ENCODE data around the gene FNDC5.

FNDC5 gene

DNA sequence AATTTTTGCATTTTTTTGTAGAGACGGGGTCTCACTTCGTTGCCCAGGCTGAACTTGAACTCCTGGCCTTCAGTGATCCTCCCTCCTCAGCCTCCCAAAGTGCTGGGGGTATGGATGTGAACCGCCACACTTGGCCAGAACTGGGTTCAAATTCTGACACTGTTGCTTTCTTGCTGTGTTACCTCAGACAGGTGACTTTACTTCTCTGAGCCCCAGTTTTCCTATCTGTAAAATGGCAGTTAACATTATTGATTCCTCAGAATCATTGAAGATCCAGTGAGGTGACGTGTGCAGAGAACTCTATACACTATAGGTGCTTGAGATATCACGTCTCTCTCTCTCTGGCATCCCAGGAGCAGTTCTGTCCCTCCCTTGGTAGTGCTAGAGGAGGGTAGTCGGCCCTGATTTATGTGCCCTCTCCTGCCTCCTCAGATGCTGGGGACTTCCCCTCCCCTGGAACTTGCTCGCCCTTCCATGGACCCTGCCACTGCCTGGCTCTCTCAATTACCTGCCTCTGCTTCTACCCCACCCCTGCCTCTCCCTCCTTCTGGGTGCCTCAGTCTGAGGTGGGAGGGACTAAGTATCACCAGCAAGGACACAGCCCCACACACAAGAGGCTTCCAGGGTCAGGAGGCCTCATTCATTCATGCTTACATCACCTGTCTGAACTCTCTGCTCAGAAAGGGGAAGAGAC, 12.8 kb upstream of the FNDC5 start:
- DNase-seq: no peak

DNA sequence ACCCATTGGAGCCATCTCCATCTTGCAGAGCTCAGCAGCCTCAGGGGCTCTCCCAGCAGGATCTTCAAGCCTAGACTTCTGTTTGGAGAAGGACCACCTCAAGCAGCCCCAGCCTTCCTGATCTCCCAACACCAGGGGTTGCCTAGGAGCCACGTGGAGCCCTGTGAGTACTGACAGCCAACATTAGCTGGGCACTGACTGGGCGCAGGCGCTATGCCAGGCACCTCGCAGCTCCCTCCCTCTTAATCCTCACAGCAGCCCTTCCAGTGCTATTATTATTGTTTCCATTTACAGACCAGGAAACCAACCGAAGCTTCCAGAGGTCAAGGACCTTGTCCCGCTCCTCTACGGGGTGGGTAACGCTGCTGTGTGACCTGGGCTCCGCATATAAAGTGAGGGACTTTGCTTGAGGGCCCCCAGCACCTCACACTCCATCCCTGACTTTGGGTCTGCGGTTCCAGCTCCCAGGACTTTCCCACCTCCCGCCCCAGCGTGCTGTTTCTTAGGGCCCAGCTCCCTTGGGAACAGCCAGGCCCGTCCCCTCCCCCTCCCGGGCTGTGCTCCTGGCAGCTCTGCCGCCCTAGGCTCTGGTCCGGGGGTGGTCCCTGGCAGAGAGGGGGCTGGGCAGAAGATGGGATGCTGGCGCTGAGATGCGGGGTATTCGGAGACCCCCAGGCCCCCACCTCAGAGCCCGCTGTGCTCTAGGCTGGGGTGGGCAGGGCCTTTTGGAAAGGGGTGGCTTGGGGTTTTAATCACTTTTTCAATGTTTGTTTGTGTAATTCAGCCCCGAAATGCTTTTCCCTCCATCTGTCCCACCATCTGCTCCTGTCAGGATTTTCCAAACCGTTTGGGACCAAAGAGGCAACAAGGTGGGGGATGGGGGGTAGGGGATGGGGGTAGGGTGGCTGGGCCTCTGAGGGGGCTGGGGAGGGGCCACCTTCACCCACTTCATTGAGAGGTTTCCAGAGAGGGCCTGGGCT, 11.4 kb upstream of the FNDC5 start:
- DNase-seq: no peak

DNA sequence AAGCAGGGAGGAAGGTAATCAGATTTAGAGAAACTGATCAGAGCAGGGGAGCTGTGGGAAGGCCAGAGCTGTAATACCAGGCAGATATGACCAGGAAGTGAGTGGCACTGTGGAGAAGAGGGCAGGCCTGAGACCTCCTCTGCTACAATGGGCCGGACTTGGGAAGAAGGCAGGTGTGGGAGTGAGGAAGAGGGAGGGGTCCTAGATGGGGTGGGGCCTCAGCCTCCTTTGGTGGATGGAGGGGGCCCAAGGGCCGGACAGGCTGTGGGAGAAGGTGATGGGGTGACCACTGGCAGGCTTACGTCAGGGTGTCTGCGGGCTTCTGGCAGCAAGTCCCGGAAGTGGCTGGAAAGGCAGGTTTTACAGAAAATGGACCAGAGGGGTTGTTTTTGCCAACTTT, 10.6 kb upstream of the FNDC5 start:
- no peak for DNase-seq

DNA sequence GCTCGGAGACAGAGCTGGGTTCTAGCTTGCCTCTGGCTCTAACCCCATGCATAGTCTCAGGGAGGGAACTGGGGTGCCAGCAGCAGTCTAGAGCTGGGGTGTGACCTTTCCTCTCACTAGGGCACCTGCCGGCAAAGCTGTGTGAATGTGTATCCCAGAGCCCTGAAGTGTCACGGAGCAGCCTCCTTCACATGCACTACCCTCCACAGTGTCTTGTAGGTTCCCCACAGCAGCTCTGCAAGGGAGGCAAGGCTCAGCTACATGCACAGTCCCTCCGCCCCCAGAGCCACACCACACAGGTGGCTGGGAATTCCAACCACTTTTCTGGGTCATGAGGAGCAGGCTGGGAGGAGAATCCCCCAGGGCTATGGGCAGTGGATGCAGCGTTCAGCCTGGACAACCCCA, 7.9 kb upstream of the FNDC5 start:
- peak; percentile 9 for DNase-seq

DNA sequence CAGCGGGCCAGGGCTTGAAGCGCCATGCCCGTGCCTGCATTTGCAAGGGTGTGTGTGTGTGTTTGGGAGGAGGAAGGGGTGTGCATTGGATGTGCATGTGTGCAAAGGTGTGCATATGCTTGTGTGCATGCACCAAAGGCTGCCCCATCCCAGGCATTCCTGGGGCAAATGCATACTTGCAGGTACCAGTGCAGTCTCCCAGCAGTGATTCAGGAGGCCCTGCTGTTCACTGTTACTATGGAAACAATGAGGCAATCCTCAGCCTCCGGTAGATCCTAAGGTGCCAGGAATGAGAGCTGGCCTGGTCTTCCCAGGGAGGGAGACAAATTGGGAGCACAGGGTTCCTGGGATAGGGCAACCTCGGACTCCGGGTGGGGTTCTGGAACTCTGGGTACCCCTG, 7.5 kb upstream of the FNDC5 start:
- peak; percentile 17 for DNase-seq

DNA sequence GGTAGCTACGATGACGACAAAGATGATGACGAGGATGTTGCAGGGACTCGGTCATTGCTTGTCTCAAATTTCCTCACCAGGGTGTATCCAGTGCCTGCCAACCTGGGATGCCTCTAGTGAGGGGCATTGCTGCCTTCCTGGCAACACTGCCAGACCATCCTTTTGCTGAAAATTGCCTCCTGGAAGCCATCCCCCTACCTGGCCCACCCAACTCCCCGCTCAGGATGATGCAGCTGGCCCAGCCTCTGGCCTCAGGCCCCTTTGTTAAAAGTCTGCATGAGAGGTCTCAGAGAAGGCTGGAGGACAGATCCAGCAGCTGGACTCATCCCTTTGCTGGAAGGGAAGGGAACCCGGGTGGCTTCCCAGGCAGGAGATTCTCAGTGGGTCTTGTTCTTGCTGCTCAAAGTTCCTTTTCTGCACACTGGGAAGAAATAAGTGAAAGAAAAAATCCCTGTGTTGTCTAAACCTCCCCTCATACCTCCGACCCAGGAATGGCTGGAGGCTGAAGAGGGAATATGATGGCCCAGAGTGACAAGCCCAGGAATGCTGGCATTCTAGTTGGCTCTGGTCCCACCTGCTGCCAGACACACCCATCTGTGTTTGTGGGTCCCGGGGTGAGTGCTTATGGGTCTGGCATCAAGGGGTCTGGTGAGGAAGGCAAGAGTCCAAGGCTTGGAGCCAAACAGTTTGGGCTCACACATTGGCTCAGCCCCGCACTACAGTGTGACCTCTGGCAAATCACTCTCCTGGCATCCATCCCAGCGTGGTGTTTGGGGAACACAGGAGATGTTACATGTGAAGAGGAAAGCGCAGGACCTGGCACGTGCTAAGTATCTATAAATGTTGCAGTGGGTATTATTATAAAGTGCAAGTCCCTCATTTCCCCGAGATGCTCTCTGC, 6.7 kb upstream of the FNDC5 start:
- DNase-seq: peak; percentile 43

DNA sequence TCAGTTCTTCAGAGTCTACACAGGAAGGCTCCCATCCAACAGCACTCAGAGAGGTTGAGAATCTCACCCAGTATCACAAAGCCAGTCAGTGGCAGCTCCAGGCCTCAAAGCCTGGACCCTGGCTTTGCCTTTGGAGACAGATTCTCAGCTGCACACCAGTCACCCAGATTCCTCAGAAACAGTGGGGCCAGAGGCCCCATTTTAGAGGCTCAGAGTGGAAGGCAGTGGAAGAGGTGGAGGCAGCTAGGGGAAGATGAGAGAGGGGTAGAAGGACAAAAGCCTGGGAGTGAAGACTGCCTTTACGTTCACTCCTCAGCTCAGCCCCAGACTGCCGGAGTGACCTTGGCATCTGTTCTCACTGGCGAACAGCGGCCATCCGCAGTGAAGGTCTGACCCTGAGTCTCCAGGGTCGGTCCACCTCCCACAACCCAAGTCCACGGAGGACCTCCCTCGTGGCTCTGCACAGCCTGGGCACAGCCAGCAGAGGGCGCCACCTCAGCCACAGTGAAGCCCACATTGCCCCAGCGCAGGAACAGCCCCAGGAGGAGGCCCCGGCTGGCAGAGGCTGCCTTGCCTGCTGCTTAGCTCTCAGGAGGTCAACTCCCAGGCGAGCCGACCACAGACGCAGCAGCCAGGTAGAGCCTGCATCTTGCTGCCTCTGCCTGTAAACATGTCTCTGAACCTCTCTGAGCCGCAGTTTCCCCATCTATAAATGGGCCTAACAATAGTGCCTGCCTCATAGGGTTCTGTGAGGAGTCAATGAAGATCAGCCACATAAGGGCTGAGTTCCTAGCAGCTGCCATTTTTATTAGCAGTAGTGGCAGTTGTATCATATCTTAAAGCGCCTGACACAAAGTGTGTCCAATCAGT, 5.9 kb upstream of the FNDC5 start:
- peak; percentile 59 for DNase-seq

DNA sequence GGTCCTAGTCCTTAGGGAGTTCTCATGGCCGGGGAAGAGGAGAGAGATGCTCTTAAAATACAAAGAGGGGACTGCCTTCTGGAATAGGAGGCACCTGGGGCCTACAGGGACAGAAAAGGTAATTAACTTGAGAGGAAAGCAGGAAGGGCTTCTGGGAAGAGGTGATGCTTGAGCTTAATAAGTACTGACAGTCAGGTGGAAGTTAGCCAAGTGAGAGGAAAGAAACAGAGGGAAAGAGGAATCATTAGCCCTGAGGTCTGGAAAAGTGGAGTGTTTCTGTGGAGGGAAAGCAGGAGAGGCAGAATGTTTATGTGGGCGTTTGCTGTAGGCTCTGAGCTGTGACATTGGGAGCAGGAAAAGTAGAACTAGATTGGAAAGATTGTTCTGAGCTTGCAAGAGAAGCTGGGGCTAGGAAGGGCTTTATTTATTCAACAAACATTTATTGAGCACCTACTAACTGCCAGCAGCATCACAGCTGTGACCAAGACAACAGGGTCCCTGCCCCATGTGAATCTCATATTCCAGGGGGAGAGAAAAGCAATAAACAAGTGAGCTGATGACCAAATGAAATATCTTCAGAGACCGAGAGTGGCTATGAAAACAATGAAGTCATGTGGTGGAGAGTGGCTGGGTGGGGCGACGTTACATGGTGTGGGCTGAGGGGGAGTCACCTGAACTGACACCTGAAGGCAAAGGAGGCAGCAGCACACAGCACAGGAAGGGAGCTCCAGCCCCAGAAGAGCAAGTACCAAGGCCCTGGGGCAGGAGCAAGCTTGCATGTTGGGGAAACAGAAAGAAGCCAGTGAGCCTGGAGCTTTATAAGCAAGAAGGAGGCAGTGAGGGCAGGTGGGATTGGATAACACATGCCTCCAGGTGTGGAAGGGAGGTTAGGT, 4.4 kb upstream of the FNDC5 start:
- DNase-seq: peak; percentile 7

DNA sequence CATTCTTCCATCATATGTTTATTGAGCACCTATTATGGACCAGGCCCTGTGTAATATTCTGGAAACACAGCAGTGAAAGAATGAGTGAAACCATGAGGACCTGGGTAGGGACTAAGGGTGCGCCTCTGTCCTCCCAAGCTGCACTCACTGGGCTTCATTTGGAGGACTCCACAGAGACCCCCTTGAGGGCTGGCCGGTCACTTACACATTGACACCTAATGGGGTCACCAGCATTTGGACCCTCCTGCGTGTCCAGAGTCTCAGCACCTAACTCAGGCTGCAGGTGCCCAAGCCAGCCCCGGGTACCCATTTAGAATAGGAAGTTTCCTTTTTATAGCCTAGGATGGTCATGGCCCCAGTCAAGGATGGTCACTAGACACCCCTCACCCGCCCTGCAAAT, 2.8 kb upstream of the FNDC5 start:
- peak; percentile 19 for DNase-seq

DNA sequence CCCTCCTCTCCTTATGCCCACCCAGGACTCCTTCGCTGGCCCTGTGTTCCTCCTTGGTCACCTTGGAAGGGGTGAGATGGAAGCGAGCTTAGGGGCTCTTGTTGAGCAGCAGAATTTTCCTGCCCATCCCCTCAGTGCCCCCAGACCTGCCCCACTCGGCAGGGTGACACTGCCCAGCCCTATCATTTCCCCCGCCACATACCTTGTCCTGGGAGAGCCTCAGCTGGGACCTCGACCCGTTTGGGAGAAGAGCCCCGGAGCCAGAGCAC, 1.4 kb upstream of the FNDC5 start:
- DNase-seq: no peak

DNA sequence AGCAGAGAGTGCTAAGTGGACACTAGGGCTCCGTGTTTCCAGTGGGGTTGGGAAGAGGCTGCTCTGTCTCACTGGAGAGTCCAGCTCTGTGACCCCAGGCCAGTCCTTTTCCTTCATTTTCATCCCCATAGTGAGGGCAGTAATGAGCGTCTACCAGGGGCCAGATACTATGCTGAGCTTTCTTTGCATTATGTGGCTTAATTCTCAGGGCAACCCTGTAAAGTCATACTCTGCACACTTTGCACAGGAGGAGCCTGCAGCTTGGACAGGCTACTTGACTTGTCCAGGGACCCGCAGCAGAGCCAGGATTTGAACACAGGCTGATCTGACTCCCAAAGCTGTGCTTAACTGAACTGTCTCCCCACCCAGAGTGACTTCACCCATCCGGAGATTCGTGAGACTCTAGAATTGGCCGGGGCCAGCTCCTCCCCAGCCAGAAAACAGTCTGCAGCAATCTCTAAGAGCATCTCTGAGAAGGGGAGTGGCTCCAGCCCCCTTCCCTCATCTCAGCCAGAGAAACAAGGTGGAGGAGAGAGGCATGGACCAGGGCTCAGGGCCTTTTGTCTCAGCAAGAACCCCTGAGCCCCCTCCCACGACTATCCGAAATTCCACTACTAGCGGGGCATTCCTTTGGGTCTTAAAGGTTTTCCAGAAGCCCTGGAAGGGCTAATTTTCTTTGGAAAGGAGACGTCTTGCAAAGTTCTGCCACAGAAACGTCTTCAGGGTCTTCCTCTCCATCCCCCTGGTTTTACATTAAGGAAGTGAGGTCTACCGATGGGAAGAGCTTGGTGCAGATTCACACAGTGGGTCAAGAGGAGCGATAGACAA, 866 bp upstream of the FNDC5 start:
- peak; percentile 81 for DNase-seq

DNA sequence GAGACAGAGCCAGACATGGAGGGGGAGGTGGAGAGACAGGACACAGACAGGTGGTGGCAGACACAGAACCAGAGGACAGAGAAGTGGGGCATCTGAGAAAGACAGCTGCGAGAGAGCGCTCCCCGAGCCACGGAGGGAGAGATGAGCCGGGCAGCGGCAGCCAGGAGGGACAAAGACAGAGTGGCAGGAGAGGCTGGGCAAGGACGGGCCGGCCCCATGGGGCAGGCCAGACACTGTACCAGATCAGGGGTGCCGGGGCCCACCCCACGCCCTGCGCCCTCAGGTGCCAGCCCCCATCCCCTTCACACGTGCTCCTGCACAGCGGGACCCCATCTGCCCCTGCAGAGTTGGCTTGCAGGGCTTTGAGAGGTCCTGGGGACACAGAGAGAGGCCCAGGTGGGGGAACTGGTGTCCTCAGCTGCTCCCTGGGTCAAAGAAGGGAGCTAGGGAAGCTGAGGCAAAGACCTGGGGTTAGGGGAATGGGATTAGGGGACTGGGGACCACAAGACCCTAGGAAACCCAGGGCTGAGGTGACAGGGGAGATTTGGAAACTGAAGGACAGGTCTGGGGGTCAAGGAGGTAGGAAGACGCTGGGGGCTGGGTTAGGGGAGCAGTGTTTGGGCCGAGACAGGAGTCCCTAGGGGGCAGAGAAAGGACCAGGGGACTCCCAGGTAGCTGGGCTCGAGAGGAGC, 643 bp downstream of the FNDC5 start:
- DNase-seq: peak; percentile 43

DNA sequence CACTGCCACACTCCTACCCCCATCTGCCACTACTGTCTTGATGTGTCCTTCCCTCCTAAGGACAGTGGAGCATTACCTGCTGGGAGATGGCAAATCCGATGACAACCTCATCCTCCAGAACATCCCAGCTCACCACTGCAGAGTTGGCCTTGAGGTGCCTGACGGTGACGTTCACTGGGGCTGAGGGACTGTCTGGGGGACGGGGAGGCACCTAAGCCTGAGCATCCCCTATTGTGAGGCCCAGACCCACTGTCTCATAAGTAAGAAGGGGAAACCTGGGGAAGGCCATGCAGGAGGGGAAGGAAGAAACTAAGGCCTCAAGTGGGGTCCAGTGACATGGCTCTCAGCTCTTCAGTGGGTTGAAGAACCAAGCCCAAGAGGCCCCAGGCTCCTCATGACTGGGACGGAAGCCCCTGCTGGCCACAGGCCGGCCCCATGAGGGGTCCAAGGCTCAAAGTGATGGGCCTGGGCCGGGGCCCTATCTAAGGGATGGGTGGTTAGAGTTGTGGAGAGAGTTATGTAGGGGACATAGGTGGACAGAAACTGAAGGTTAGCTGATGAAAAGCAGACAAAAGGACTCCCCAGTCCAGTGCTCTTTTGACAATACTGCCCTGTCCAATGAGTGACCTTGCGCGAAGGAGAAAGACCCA, 1.8 kb downstream of the FNDC5 start:
- DNase-seq: no peak

DNA sequence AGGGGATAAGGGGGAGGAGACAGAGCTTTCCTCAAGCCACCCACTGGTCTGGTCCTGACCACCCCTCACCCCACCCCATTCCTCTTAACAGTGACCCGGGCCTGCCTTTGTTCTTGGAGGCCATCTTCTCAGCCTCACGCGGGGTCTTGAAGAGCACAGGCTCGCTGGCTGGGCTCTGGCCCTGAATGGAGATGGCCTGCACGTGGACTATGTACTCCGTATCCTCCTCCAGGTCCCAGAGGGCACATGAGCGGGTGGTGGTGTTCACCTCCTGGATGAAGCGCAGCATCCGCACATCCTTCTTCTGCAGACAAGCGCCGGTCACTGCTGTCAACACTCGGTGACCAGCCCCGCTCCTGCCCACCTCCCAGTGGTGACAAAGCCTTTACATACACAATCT, 2.6 kb downstream of the FNDC5 start:
- no peak for DNase-seq

DNA sequence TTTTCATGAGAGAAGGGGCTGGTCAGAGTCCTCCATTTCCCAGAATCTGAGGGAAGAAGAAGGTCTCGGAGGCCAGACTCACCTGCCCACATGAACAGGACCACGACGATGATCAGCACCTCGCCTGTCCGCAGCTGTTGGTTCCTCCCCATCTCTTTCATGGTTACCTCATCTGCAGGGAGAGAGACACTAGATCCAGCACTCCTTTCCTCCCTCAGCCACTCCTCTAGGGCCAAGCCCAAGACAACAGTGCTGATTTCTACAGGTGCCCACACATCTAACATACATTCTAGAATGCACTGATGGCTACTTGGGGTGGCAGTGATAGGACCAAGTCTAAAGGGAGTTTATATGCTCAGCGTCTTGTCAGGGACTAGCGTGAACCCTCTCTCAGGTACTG, 3.0 kb downstream of the FNDC5 start:
- DNase-seq: no peak

DNA sequence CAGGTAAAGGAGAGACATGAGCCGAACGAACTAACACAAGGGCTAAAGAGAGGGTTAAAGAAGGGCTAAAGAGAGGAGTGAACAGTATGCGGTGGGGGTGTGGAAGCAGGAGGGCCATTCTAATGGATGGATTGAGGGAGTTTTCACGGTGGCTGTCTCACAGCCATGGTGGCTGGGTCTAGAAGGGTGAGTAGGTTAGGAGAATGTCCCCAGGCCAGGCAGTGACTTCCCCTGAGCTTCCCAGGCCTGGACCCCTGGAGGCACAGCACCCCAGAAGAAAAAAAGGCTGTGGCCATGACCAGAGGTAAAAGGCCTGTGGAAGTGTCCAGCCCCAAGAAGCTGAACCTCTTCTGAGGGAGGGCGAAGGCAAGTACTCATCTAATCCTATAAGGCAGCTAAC, 3.6 kb downstream of the FNDC5 start:
- DNase-seq: no peak

DNA sequence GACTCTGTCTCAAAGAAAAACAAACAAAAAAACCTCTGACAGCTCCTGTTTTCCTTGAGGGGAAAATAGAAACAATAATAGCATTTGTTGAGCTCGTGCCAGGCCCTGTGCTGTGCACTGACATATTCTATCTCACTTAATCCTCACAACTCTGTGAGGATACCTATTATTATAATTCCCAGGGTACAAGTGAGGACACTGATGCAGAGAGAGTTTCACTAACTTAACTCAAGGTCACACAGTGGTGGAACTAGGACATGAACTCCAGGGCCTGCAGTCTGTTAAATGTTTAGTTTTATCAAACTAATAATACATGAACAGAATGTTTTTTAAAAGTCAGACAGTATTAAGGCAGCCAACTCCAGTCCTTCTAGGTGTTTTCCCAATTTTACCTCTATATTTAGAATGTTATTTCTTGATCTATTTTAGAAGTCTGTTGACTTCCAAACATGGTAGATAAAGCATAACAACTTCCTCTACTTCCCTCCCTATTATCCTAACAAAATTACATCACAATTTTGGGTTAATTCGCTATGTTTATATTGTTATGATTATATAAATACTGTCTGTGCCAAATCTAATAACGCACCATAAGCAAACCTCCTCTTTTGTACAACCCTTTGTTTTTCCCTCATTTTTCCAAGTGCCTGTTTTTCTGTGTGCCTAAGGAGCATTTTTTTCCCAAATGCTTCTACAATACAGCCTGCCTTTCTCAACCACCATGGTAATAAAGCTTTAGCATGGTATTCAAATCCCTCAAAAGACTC, 4.9 kb downstream of the FNDC5 start:
- no peak for DNase-seq

DNA sequence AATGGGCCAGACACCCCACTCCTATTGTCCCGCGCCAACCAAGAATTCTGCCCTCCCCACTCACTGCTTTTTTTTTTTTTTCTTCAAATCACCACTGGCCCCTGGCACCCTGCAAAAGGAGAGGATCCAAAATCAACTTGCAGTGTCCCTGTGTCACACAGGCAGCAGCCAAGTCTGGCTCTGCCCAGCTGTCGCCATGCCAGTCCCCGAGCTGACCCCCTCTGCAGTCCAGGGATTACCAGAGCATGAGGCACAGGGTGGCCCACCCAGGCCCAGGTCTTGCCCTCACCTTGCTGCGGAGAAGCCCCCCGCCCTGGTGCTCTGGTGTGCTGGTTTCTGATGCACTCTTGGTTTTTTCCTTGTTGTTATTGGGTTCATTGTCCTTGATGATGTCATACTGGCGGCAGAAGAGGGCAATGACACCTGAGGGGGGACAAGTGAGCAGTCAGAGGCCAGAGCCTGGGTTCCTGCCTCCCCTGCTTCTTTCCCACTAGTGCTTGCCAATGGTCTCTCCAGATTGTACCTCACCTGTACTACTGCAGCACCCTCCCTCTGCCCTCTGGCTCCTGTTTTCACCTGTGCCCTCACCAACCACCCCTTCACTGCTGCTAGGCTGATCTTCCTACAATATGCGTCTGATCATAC, 6.2 kb downstream of the FNDC5 start:
- DNase-seq: no peak

All from right hindlimb (tissue), 1 donor.